Measurements from ENCODE around the gene DCPS. TPM values are rescaled to one million over a fixed set of nuclear protein-coding genes. Genes with fewer than 3 reads are reported as not detected.

DCPS gene
- polyA plus RNA-seq, 1 of the 3 experiments (the other 2 are of a cell fraction), result 48.1 TPM

GRCh38 chr11:126297004-126297403, 6.9 kb upstream of the DCPS start:
- 76% methylated on average over 2 of the region's 2 CpGs for WGBS (ENCODE audit: low lambda C conversion rate)
- peaks cover 7% of the 10 kb centered on the region for H3F3A ChIP-seq (replicated peaks; ENCODE audit: insufficient read depth)
- H3K9me3 ChIP-seq, result no peaks in the 10 kb centered on the region
- peaks cover 0 to 8% of the 10 kb centered on the region in 2 experiments; a peak in 1 of 4 replicates for H3K4me1 ChIP-seq (ENCODE audit: control insufficient read depth in 1 of 2, insufficient read depth in 2 of 2, low read depth in 1 of 2, low read length in 1 of 2)
- no peaks in the 10 kb centered on the region for H3K27me3 ChIP-seq (ENCODE audit: insufficient read depth)
- ChIA-PET POLR2A (no interaction called here), CTCF (no interaction called here)
- no peak overlapping the region for H3K9ac ChIP-seq
- H3K36me3 ChIP-seq (replicated peaks in 1 of 2; ENCODE audit: control insufficient read depth in 1 of 2, insufficient read depth in 2 of 2, low read length in 1 of 2), result peaks cover 21 to 24% of the 10 kb centered on the region in 2 experiments
- H3K4me2 ChIP-seq, result no peak overlapping the region
- no peak overlapping the region for H3K27ac ChIP-seq (ENCODE audit: low read depth in 2 of 2, low read length in 1 of 2)
- H3K4me3 ChIP-seq (ENCODE audit: low read depth in 2 of 2, low read length in 1 of 2), result no peak overlapping the region
- H2AFZ ChIP-seq (ENCODE audit: low read depth), result no peak overlapping the region
- DNase-seq, result no peak
- no peaks in the 10 kb centered on the region for H3K9me2 ChIP-seq
- H4K20me1 ChIP-seq (ENCODE audit: insufficient read depth), result no peaks in the 10 kb centered on the region
- TF ChIP-seq FOSL2 (IDR thresholded peaks at IDR 0.05; ENCODE audit: borderline replicate concordance, low read depth), result no peak
- TF ChIP-seq RXRA (IDR thresholded peaks at IDR 0.05; ENCODE audit: borderline replicate concordance, low read depth), result no peak
- no peak for TF ChIP-seq RAD21 (IDR thresholded peaks at IDR 0.05; ENCODE audit: low read length)
- TF ChIP-seq RFX5 (IDR thresholded peaks at IDR 0.05; ENCODE audit: low read length), result no peak
- no peak for TF ChIP-seq PBX3 (IDR thresholded peaks at IDR 0.05)
- TF ChIP-seq USF2 (IDR thresholded peaks at IDR 0.05; ENCODE audit: borderline replicate concordance, low read depth, low read length), result no peak
- no peak for TF ChIP-seq JUND (IDR thresholded peaks at IDR 0.05)
- TF ChIP-seq SMC3 (IDR thresholded peaks at IDR 0.05; ENCODE audit: low read depth, low read length), result no peak
- no peak for TF ChIP-seq MXI1 (IDR thresholded peaks at IDR 0.05; ENCODE audit: low read depth, low read length)
- TF ChIP-seq FOXJ3 (CRISPR knock-in tag; IDR thresholded peaks at IDR 0.05), result no peak
- TF ChIP-seq GATA2 (CRISPR knock-in tag; IDR thresholded peaks at IDR 0.05), result no peak
- TF ChIP-seq ELF1 (IDR thresholded peaks at IDR 0.05), result no peak
- TF ChIP-seq TEAD4 (IDR thresholded peaks at IDR 0.05; ENCODE audit: borderline replicate concordance, insufficient read depth), result no peak
- TF ChIP-seq NRF1 (IDR thresholded peaks at IDR 0.05; ENCODE audit: low read depth, low read length), result no peak
- TF ChIP-seq CTCF (IDR thresholded peaks at IDR 0.05), result no peak
- no peak for TF ChIP-seq MEF2A (IDR thresholded peaks at IDR 0.05; ENCODE audit: borderline replicate concordance, low read depth)
- TF ChIP-seq CHD2 (IDR thresholded peaks at IDR 0.05; ENCODE audit: low read length, partially characterized antibody), result no peak
- H3K79me2 ChIP-seq (ENCODE audit: insufficient read depth), result peaks cover 12% of the 10 kb centered on the region; the same call in 1 of the 2 replicates

Data from SK-N-SH (cell line).